A673 (cell line): ENCODE data around the gene TSPAN11. TPM values are rescaled to one million over a fixed set of nuclear protein-coding genes. Genes with fewer than 3 reads are reported as not detected.

Source experiments
- BruUV-seq: library from RNA; stranded (reverse); fragments of 400-500 nt; replicated peaks from 2 replicates; lab custom pipeline; 2021; lab: Mats Ljungman, UMichigan
- CTCF ChIA-PET: fragments of 300-600 bp; sonication (Branson Sonifier 250); formaldehyde crosslinking; loops from one replicate; lab custom pipeline; 2022; ENCODE audit warnings: antibody characterized with exemption; lab: Charles Lee
- POLR2A ChIA-PET: fragments of 300-600 bp; sonication (Branson Sonifier 250); formaldehyde crosslinking; loops from one replicate; lab custom pipeline; 2022; ENCODE audit warnings: antibody characterized with exemption; ENCODE audit not compliant: low non-redundant PET; lab: Charles Lee
- DNase-seq: peaks from one replicate; pipeline ENCODE4 v3.0.0-alpha.2; 2015; ENCODE audit warnings: low spot score
- H3K27ac ChIP-seq: fragments of 200-600 bp; sonication (generic); 2 replicates; pipeline ENCODE4 v1.5.1; 2016; ENCODE audit warnings: mixed run types, low read depth, mild to moderate bottlenecking, mixed read lengths, antibody characterized with exemption, low read length; ENCODE audit not compliant: poor library complexity, severe bottlenecking
- H3K27me3 ChIP-seq: fragments of 200-600 bp; sonication (generic); replicated peaks from 2 replicates; pipeline ENCODE4 v1.6.1; 2017; ENCODE audit warnings: mixed run types, low read depth, mild to moderate bottlenecking, mixed read lengths, antibody characterized with exemption, low read length; ENCODE audit not compliant: insufficient read depth, poor library complexity
- H3K36me3 ChIP-seq: fragments of 200-600 bp; sonication (generic); 2 replicates; pipeline ENCODE4 v1.6.1; 2016; ENCODE audit warnings: mixed run types, mild to moderate bottlenecking, mixed read lengths, antibody characterized with exemption, low read length; ENCODE audit not compliant: insufficient read depth, poor library complexity, severe bottlenecking
- H3K4me1 ChIP-seq: fragments of 200-600 bp; sonication (generic); 2 replicates; pipeline ENCODE4 v1.6.1; 2017; ENCODE audit warnings: mixed run types, mild to moderate bottlenecking, mixed read lengths, antibody characterized with exemption, low read length; ENCODE audit not compliant: insufficient read depth, poor library complexity, severe bottlenecking
- H3K4me3 ChIP-seq: fragments of 200-600 bp; sonication (generic); 2 replicates; pipeline ENCODE4 v1.5.1; 2016; ENCODE audit warnings: low read depth, mixed run types, mild to moderate bottlenecking, mixed read lengths, low read length; ENCODE audit not compliant: poor library complexity, severe bottlenecking
- H3K9me3 ChIP-seq: fragments of 200-600 bp; sonication (generic); 2 replicates; pipeline ENCODE4 v1.6.1; 2016; ENCODE audit warnings: mixed run types, low read depth, mild to moderate bottlenecking, mixed read lengths, antibody characterized with exemption, low read length; ENCODE audit not compliant: poor library complexity, severe bottlenecking
- CTCF ChIP-seq: fragments of 300-800, 200-600 bp; sonication (generic); conservative IDR thresholded peaks from 2 replicates; pipeline ENCODE4 v1.5.1; 2017; ENCODE audit warnings: low read depth, mild to moderate bottlenecking, antibody characterized with exemption, low read length, moderate library complexity, mixed read lengths
- EZH2 ChIP-seq: fragments of 200-600 bp; sonication (generic); IDR thresholded peaks from 2 replicates; pipeline ENCODE4 v1.6.1; 2017; ENCODE audit warnings: borderline replicate concordance, low read depth, mild to moderate bottlenecking, mixed read lengths, antibody characterized with exemption, low read length; ENCODE audit not compliant: poor library complexity, severe bottlenecking
- intact Hi-C: fragments of 100-400 bp; cut with micrococcal nuclease; formaldehyde crosslinking; loops from one replicate; pipeline ENCODE4 v1.10.0; 2022; ENCODE audit not compliant: unreplicated experiment
- total RNA-seq: library from RNA; stranded (reverse); gene quantifications from 2 replicates; pipeline ENCODE4 v1.2.3, GENCODE V29; 2021

TSPAN11 gene
- total RNA-seq, 1 experiment from 2014 or later: 20.9 TPM

GRCh38 chr12:30945443-30946164 is 19.1 kb downstream of the TSPAN11 start:
- CTCF ChIA-PET: no interaction called here
- Histone ChIP-seq H3K4me1 (no peaks in the 10 kb centered on the region), H3K27me3 (no peaks in the 10 kb centered on the region), H3K9me3 (no peaks in the 10 kb centered on the region), H3K36me3 (no peaks in the 10 kb centered on the region), H3K4me3 (no peak overlapping the region), H3K27ac (no peak overlapping the region)
- TF ChIP-seq EZH2: no peak
- no peak for TF ChIP-seq CTCF
- no TSS peak for BruUV-seq
- intact Hi-C loops: no loop called here
- POLR2A ChIA-PET: no interaction called here
- DNase-seq: no peak

GRCh38 chr12:30952015-30952414 is 25.5 kb downstream of the TSPAN11 start:
- H3K4me3 ChIP-seq: no peak overlapping the region
- TF ChIP-seq EZH2 (no peak), CTCF (no peak)
- CTCF ChIA-PET: interaction anchor here (0.5 kb wide), 1 partner anchor 34 kb away, joined by 3 read pairs; no protein-coding TSS in a partner anchor
- intact Hi-C loops: no loop called here
- no TSS peak for BruUV-seq
- DNase-seq: no peak
- no peaks in the 10 kb centered on the region for H3K36me3 ChIP-seq
- H3K27ac ChIP-seq: no peak overlapping the region
- H3K4me1 ChIP-seq: no peaks in the 10 kb centered on the region
- POLR2A ChIA-PET: no interaction called here
- no peaks in the 10 kb centered on the region for H3K9me3 ChIP-seq
- H3K27me3 ChIP-seq: no peaks in the 10 kb centered on the region

- POLR2A ChIA-PET: no interaction called here
- no peaks in the 10 kb centered on the region for H3K27me3 ChIP-seq
- no peaks in the 10 kb centered on the region for H3K36me3 ChIP-seq
- no peak overlapping the region for H3K27ac ChIP-seq
- H3K4me3 ChIP-seq: no peak overlapping the region
- TF ChIP-seq CTCF (no peak), EZH2 (no peak)
- CTCF ChIA-PET: no interaction called here
- no peaks in the 10 kb centered on the region for H3K9me3 ChIP-seq
- intact Hi-C loops: no loop called here
- no peak for DNase-seq
- BruUV-seq: no TSS peak
- no peaks in the 10 kb centered on the region for H3K4me1 ChIP-seq
These were observed 26.7 kb downstream of the TSPAN11 start for GRCh38 chr12:30953257-30953656.
